HG03558 (cell line): Measurements from ENCODE around the gene C10orf71.

Source experiments
- ATAC-seq: cut with Tn5 transposase; IDR thresholded peaks from one replicate; pipeline ENCODE4 v1.9.1; 2021; ENCODE audit warnings: moderate number of reproducible peaks; ENCODE audit not compliant: unreplicated experiment; ENCODE audit errors: extremely low read depth

C10orf71 gene

GRCh38 chr10:49312246-49312869 lies 13.4 kb downstream of the C10orf71 start:
- no peak for ATAC-seq

- ATAC-seq: no peak
These were observed 14.6 kb downstream of the C10orf71 start for GRCh38 chr10:49313501-49314070.

GRCh38 chr10:49314806-49315205 lies 15.8 kb downstream of the C10orf71 start:
- no peak for ATAC-seq

- ATAC-seq: no peak
These were observed 19.1 kb downstream of the C10orf71 start for GRCh38 chr10:49318028-49318427.

GRCh38 chr10:49318755-49319154 lies 19.8 kb downstream of the C10orf71 start:
- no peak for ATAC-seq

GRCh38 chr10:49319206-49319605 lies 20.2 kb downstream of the C10orf71 start:
- no peak for ATAC-seq

- no peak for ATAC-seq
These were observed 21.2 kb downstream of the C10orf71 start for GRCh38 chr10:49320191-49320590.

- ATAC-seq: no peak
These were observed 22.1 kb downstream of the C10orf71 start for GRCh38 chr10:49321021-49321420.

- no peak for ATAC-seq
These were observed 23.6 kb downstream of the C10orf71 start for GRCh38 chr10:49322371-49323170.

- ATAC-seq: no peak
These were observed 24.4 kb downstream of the C10orf71 start for GRCh38 chr10:49323171-49323895.

GRCh38 chr10:49323896-49324270 lies 24.9 kb downstream of the C10orf71 start:
- ATAC-seq: no peak

- ATAC-seq: no peak
These were observed 25.7 kb downstream of the C10orf71 start for GRCh38 chr10:49324711-49325110.

- ATAC-seq: no peak
These were observed 26.4 kb downstream of the C10orf71 start for GRCh38 chr10:49325131-49325915.

- no peak for ATAC-seq
These were observed 27.2 kb downstream of the C10orf71 start for GRCh38 chr10:49325916-49326783.

GRCh38 chr10:49327036-49327813 lies 28.3 kb downstream of the C10orf71 start:
- no peak for ATAC-seq

- ATAC-seq: no peak
These were observed 29.6 kb downstream of the C10orf71 start for GRCh38 chr10:49328401-49329145.

GRCh38 chr10:49329146-49329505 lies 30.2 kb downstream of the C10orf71 start:
- ATAC-seq: no peak

GRCh38 chr10:49330127-49330665 lies 31.2 kb downstream of the C10orf71 start:
- no peak for ATAC-seq
